Esophagus muscularis mucosa (tissue), 4 donors: ENCODE measurements around the gene ERCC5. TPM values are rescaled to one million over a fixed set of nuclear protein-coding genes. Genes with fewer than 3 reads are reported as not detected.

Source experiments
- DNase-seq: peaks from one replicate; pipeline ENCODE4 v3.0.0-alpha.2; 2017; ENCODE audit errors: extremely low spot score
- H3K27ac ChIP-seq, 4 donors: fragments of 200-600 bp; sonication (generic); replicated peaks in 1 of 4; 1 replicate in 3 of 4; 2 replicates in 1 of 4; pipeline ENCODE4 v1.5.1; 2016 to 2019; ENCODE audit warnings: mild to moderate bottlenecking in 1 of 4
- H3K27me3 ChIP-seq, 4 donors: fragments of 200-600 bp; sonication (generic); one replicate each; pipeline versions ENCODE4 v1.5.1 to v1.6.0; 2016 to 2019
- H3K36me3 ChIP-seq, 4 donors: fragments of 200-600 bp; sonication (generic); one replicate each; pipeline ENCODE4 v1.5.1; 2016 to 2019
- H3K4me1 ChIP-seq, 4 donors: fragments of 200-600 bp; sonication (generic); one replicate each; pipeline ENCODE4 v1.5.1; 2016 to 2019
- H3K4me3 ChIP-seq, 4 donors: fragments of 200-600 bp; sonication (generic); 1 replicate in 2 of 4; 2 replicates in 2 of 4; pipeline ENCODE4 v1.5.1; 2016 to 2019; ENCODE audit warnings: mild to moderate bottlenecking in 4 of 4, moderate library complexity in 1 of 4
- H3K9me3 ChIP-seq, 4 donors: fragments of 200-600 bp; sonication (generic); 1 replicate in 3 of 4; 2 replicates in 1 of 4; pipeline ENCODE4 v1.5.1; 2016 to 2019
- CTCF ChIP-seq, 3 experiments: fragments of 200-600 bp in 2 of 3; fragments of 450-650 bp in 1 of 3; sonication (generic) in 2 of 3; IDR thresholded peaks; one replicate each; pipeline ENCODE4 v1.5.1; 2017 to 2019; ENCODE audit warnings: antibody characterized with exemption in 3 of 3, mild to moderate bottlenecking in 2 of 3, moderate library complexity in 1 of 3
- EP300 ChIP-seq: sonication (generic); formaldehyde crosslinking; IDR thresholded peaks from one replicate; pipeline ENCODE4 v1.6.1; 2017; ENCODE audit warnings: antibody characterized with exemption
- POLR2A ChIP-seq: fragments of 450-650 bp; IDR thresholded peaks from one replicate; pipeline ENCODE4 v1.6.1; 2017; ENCODE audit warnings: antibody characterized with exemption, moderate library complexity, mild to moderate bottlenecking, low read depth
- POLR2AphosphoS5 ChIP-seq, 2 donors: sonication (generic); formaldehyde crosslinking; IDR thresholded peaks; one replicate each; pipeline ENCODE4 v1.6.1; 2017; ENCODE audit warnings: antibody characterized with exemption in 2 of 2
- WGBS: methylation state at CpG from one replicate; pipeline ENCODE4 v1.1.5; 2018; 5-methylcytosine and 5-hydroxymethylcytosine counted together
- intact Hi-C: fragments of 100-400 bp; cut with DNase I; formaldehyde crosslinking; loops from one replicate; pipeline ENCODE4 v1.15.1; 2023
- total RNA-seq, 4 donors: library from RNA; depleted of rRNA; stranded (reverse); fragments of >200 nt; gene quantifications; one replicate each; pipeline versions ENCODE4 v1.1.0 to v1.2.1, GENCODE V29; 2016

Gene ERCC5
- total RNA-seq, 4 donors from 2014 or later: 36.1 to 61.0 (median 44.0) TPM

GRCh38 chr13:102901056-102901455, 55.2 kb downstream of the ERCC5 start:
- TF ChIP-seq POLR2AphosphoS5 (IDR thresholded peaks at IDR 0.05) (no peak), EP300 (no peak), CTCF (IDR thresholded peaks at IDR 0.05) (no peak), POLR2A (no peak)
- H3K36me3 ChIP-seq: no peaks in the 10 kb centered on the region
- H3K27ac ChIP-seq: no peak overlapping the region
- no peaks in the 10 kb centered on the region for H3K27me3 ChIP-seq
- no peaks in the 10 kb centered on the region for H3K9me3 ChIP-seq
- intact Hi-C loops: no loop called here
- H3K4me1 ChIP-seq: peaks cover 0 to 5% (median 0%) of the 10 kb centered on the region in 4 donors
- H3K4me3 ChIP-seq: no peak overlapping the region
- no peak for DNase-seq

- no peak for TF ChIP-seq POLR2AphosphoS5 (IDR thresholded peaks at IDR 0.05)
- no peak for TF ChIP-seq POLR2A
- TF ChIP-seq EP300: no peak
- TF ChIP-seq CTCF (IDR thresholded peaks at IDR 0.05): no peak
- no peak overlapping the region for H3K27ac ChIP-seq
- intact Hi-C loops: no loop called here
- no peaks in the 10 kb centered on the region for H3K27me3 ChIP-seq
- H3K9me3 ChIP-seq: no peaks in the 10 kb centered on the region
- H3K36me3 ChIP-seq: no peaks in the 10 kb centered on the region
- 85% methylated on average over 5 of the region's 5 CpGs for WGBS
- H3K4me3 ChIP-seq: no peak overlapping the region
- H3K4me1 ChIP-seq: peaks cover 0 to 5% (median 0%) of the 10 kb centered on the region in 4 donors
- no peak for DNase-seq
These were observed 55.9 kb downstream of the ERCC5 start for GRCh38 chr13:102901615-102902305.

- TF ChIP-seq POLR2AphosphoS5 (IDR thresholded peaks at IDR 0.05) (no peak), CTCF (IDR thresholded peaks at IDR 0.05) (no peak), EP300 (no peak), POLR2A (no peak)
- no peaks in the 10 kb centered on the region for H3K36me3 ChIP-seq
- DNase-seq: no peak
- intact Hi-C loops: no loop called here
- H3K27me3 ChIP-seq: no peaks in the 10 kb centered on the region
- peaks cover 0 to 5% (median 0%) of the 10 kb centered on the region in 4 donors for H3K4me1 ChIP-seq
- no peak overlapping the region for H3K4me3 ChIP-seq
- no peaks in the 10 kb centered on the region for H3K9me3 ChIP-seq
- WGBS: 83% methylated on average over 10 of the region's 12 CpGs
- H3K27ac ChIP-seq: no peak overlapping the region
These were observed 57.0 kb downstream of the ERCC5 start for GRCh38 chr13:102902789-102903347.

- Histone ChIP-seq H3K4me1 (no peaks in the 10 kb centered on the region), H3K9me3 (no peaks in the 10 kb centered on the region), H3K4me3 (no peak overlapping the region), H3K27ac (no peak overlapping the region), H3K27me3 (no peaks in the 10 kb centered on the region), H3K36me3 (no peaks in the 10 kb centered on the region)
- intact Hi-C loops: no loop called here
- DNase-seq: no peak
- WGBS: 61% methylated on average over 14 of the region's 14 CpGs
- peak in 1 of 3 experiments; percentile 14 for TF ChIP-seq CTCF (IDR thresholded peaks at IDR 0.05)
- TF ChIP-seq POLR2A: no peak
- TF ChIP-seq EP300: no peak
- no peak for TF ChIP-seq POLR2AphosphoS5 (IDR thresholded peaks at IDR 0.05)
These were observed 58.0 kb downstream of the ERCC5 start for GRCh38 chr13:102903659-102904407.
